Muscle layer of colon (tissue), 2 donors: ENCODE data around the gene RARRES2.
"Not testable (repeated sequence)": the region's sequence is repeated elsewhere in the genome, so short reads cannot be mapped to it uniquely, and the experiment has no call there.

Experiments used
- H3K27ac ChIP-seq: one replicate; pipeline ENCODE4 v1.7.0; 2013; ENCODE audit warnings: low read depth, mild to moderate bottlenecking, low read length, moderate library complexity
- H3K27me3 ChIP-seq, 2 donors: one replicate each; pipeline ENCODE4 v1.7.0; 2013; ENCODE audit warnings: low read length in 2 of 2, mild to moderate bottlenecking in 2 of 2; ENCODE audit not compliant: insufficient read depth in 2 of 2, control insufficient read depth in 1 of 2
- H3K36me3 ChIP-seq: one replicate; pipeline ENCODE4 v1.7.0; 2013; ENCODE audit warnings: mild to moderate bottlenecking, low read length; ENCODE audit not compliant: insufficient read depth
- H3K4me1 ChIP-seq: one replicate; pipeline ENCODE4 v1.7.0; 2013; ENCODE audit warnings: mild to moderate bottlenecking, low read length; ENCODE audit not compliant: insufficient read depth
- H3K4me3 ChIP-seq, 2 donors: one replicate each; pipeline ENCODE4 v1.7.0; 2013; ENCODE audit warnings: low read length in 2 of 2, low read depth in 1 of 2, mild to moderate bottlenecking in 1 of 2, moderate library complexity in 1 of 2
- H3K9ac ChIP-seq: one replicate; pipeline ENCODE4 v1.7.0; 2013; ENCODE audit warnings: low read length
- H3K9me3 ChIP-seq: one replicate; pipeline ENCODE4 v1.7.0; 2013; ENCODE audit warnings: mild to moderate bottlenecking, low read length
- donor health status: abdominal sarcoma.
- donor health status: Adenocarcinoma of cecum.

RARRES2 gene

DNA sequence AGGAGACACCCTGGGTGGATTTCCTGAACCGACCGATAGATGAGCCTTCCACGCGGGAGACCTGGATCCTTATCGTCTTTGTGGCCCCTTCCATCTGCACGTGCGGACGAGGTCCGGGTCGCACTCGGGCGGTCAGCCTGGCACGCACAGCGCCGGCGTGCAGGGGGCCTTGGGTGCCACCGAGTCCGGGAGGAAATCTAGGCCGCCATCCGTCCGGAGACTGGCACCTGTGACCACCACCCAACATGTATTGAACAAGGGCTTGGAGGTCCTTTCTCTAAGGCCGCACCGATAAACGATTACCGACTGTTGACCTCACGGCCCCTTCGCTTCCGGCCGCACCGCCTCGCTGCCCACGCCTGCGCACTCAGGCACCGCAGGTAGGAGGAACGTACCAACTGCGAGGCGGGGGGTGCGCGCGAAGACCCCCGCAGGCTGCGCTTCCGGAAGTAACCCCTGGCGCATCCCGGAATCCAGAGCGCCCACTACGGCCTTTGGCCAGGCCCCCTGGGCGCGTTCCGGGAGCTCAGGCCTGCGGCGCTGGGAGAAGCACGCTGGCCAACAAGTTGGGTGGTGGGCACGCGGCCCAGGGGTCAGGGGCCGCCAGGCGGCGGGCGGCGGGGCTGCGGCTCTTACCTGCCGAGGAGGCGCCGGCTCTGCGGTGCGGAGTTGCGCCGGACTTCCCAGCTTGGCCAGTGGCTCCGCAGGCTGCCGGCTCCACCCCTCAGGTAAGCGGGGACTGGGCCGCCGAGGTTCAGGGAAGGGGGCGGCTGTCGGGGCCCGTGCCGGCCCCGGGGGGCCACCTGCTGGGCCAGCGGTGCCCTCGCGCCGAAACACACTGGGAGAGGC lies 18.4 kb downstream of the RARRES2 start, which contains the start of the genes ACTR3C and LRRC61:
Gene ACTR3C (minus strand): TSS at position 713 of the 849 bp plus-strand sequence. CDS start 28,249 bp downstream, outside the sequence.
Gene LRRC61 (plus strand): TSS at position 523 of the 849 bp plus-strand sequence. CDS start 13,507 bp downstream, outside the sequence.
- H3K9ac ChIP-seq, result peak within 1 kb of the TSS; percentile 55
- H3K27ac ChIP-seq, result peak within 1 kb of the TSS; percentile 77
- H3K36me3 ChIP-seq, result peaks cover 14% of the 10 kb centered on the region
- no peaks in the 10 kb centered on the region for H3K9me3 ChIP-seq
- peak within 1 kb of the TSS; percentile 51 to 78 for H3K4me3 ChIP-seq
- H3K4me1 ChIP-seq, result peaks cover 17% of the 10 kb centered on the region
- no peaks in the 10 kb centered on the region for H3K27me3 ChIP-seq

GRCh38 chr7:150322114-150322832 lies 19.2 kb downstream of the RARRES2 start:
- H3K27ac ChIP-seq, result peak overlapping the region; percentile 77
- H3K27me3 ChIP-seq, result no peaks in the 10 kb centered on the region
- peak overlapping the region; percentile 51 to 78 for H3K4me3 ChIP-seq
- H3K4me1 ChIP-seq, result peaks cover 17% of the 10 kb centered on the region
- peaks cover 8% of the 10 kb centered on the region for H3K36me3 ChIP-seq
- no peaks in the 10 kb centered on the region for H3K9me3 ChIP-seq
- peak overlapping the region; percentile 55 for H3K9ac ChIP-seq

- Histone ChIP-seq H3K4me1 (peaks cover 17% of the 10 kb centered on the region), H3K27ac (no peak overlapping the region), H3K4me3 (no peak overlapping the region), H3K9ac (no peak overlapping the region), H3K36me3 (peaks cover 5% of the 10 kb centered on the region), H3K9me3 (no peaks in the 10 kb centered on the region), H3K27me3 (no peaks in the 10 kb centered on the region)
These were observed 19.7 kb downstream of the RARRES2 start for GRCh38 chr7:150321788-150322113.

DNA sequence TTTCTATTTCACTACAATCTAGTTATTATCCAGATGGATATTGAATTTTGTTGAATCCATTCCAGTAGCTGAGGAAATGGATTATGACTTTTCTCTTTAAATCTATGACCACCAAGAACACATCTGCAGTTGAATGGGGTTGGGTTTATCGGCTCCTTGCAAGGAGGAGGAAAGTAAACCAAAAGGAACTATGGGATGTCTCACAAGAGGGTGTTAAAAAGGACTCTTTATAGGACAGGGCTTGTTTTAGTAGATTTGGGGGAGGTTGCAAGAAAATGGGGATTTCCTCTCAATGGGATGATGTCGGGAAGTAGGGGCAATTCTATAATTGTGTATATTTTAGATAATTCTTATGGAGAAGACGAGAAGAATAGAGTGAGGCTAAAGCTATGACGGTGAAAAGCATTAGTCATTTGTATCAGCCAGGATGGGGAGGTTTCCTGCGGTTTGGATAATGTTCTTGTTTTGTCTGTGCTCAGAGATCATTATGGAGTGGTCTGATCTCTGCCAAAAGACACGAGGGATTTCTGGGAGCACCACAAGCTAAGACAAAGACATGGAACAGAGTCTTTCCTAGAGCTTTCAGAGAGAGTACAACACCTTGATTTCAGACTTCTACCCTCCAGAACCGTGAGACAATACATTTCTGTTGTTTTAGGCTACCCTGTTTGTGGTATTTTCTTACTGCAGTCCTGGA lies 23.5 kb downstream of the RARRES2 start:
- no peak overlapping the region for H3K27ac ChIP-seq
- H3K4me3 ChIP-seq, result no peak overlapping the region

GRCh38 chr7:150316987-150317386 lies 24.4 kb downstream of the RARRES2 start:
- not testable (repeated sequence) for H3K9ac ChIP-seq, H3K36me3 ChIP-seq, H3K9me3 ChIP-seq, H3K4me1 ChIP-seq, H3K27me3 ChIP-seq, H3K4me3 ChIP-seq, H3K27ac ChIP-seq

More for the DNA sequence above, 23.5 kb downstream of the RARRES2 start:
- Histone ChIP-seq H3K36me3 (no peaks in the 10 kb centered on the region), H3K27me3 (no peaks in the 10 kb centered on the region), H3K9ac (no peak overlapping the region), H3K9me3 (no peaks in the 10 kb centered on the region), H3K4me1 (peaks cover 10% of the 10 kb centered on the region)

DNA sequence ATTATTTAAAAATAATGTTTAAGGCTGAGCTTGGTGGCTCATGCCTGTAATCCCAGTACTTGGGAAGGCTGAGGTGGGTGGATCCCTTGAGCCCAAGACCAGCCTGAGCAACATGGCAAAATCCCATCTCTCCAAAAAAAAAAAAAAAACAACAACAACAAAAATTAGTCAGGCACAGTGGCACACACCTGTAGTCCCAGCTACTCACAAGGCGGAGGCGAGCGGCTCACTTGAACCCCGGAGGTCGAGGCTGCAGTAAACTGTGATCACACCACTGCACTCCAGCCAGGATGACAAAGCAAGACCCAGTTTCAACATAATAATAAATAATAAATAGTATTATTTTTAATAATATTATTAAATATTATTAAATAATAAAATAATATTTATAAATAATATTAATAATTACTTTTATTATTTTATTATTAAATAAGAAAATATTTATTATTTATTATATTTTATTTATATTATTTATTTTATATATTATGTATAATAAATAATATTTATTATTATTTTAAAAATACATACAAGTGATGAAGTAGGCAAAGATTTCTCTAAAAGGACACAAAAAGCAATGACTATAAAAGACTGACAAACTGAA lies 26.7 kb downstream of the RARRES2 start:
- Histone ChIP-seq H3K36me3 (no peaks in the 10 kb centered on the region), H3K9ac (no peak overlapping the region), H3K27ac (no peak overlapping the region), H3K4me1 (no peaks in the 10 kb centered on the region), H3K9me3 (no peaks in the 10 kb centered on the region), H3K4me3 (no peak overlapping the region), H3K27me3 (no peaks in the 10 kb centered on the region)

- H3K27ac ChIP-seq, result no peak overlapping the region
These were observed 27.6 kb downstream of the RARRES2 start for GRCh38 chr7:150313870-150314269.

GRCh38 chr7:150313367-150313809 lies 28.0 kb downstream of the RARRES2 start:
- no peaks in the 10 kb centered on the region for H3K9me3 ChIP-seq
- H3K4me1 ChIP-seq, result no peaks in the 10 kb centered on the region
- H3K4me3 ChIP-seq, result no peak overlapping the region
- no peak overlapping the region for H3K27ac ChIP-seq
- H3K36me3 ChIP-seq, result no peaks in the 10 kb centered on the region
- no peak overlapping the region for H3K9ac ChIP-seq
- H3K27me3 ChIP-seq, result no peaks in the 10 kb centered on the region

More at GRCh38 chr7:150313870-150314269, 27.6 kb downstream of the RARRES2 start:
- Histone ChIP-seq H3K9me3 (no peaks in the 10 kb centered on the region), H3K4me3 (no peak overlapping the region), H3K36me3 (no peaks in the 10 kb centered on the region), H3K9ac (no peak overlapping the region), H3K27me3 (no peaks in the 10 kb centered on the region), H3K4me1 (no peaks in the 10 kb centered on the region)

GRCh38 chr7:150312649-150313366 lies 28.6 kb downstream of the RARRES2 start:
- not testable (repeated sequence) for H3K36me3 ChIP-seq

DNA sequence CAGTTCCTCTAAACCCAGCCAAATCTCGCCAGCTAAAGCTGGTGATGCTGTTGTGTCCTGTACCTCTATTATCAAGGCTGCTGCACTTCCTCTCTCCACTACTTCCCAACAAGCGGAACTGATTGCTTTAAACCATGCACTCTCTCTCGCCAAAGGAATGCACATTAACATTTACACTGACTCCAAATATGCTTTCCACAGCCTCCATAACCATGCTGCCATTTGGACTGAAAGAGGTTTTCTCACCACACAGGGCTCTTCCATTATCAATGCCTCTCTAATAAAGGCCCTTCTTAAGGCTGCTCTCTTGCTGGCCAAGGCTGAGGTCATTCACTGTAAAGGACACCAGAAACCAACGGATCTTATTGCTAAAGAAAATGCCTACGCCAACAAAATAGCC lies 29.7 kb downstream of the RARRES2 start:
- Histone ChIP-seq H3K27ac (no peak overlapping the region), H3K27me3 (no peaks in the 10 kb centered on the region)

More at GRCh38 chr7:150312649-150313366, 28.6 kb downstream of the RARRES2 start:
- H3K27ac ChIP-seq, H3K27me3 ChIP-seq, H3K4me3 ChIP-seq, H3K9ac ChIP-seq, H3K4me1 ChIP-seq, H3K9me3 ChIP-seq: not testable (repeated sequence)

More for the DNA sequence above, 29.7 kb downstream of the RARRES2 start:
- H3K9me3 ChIP-seq, result no peaks in the 10 kb centered on the region
- H3K36me3 ChIP-seq, result no peaks in the 10 kb centered on the region
- H3K4me3 ChIP-seq, result no peak overlapping the region
- H3K9ac ChIP-seq, result no peak overlapping the region
- no peaks in the 10 kb centered on the region for H3K4me1 ChIP-seq
